Peyer's patch (tissue), 4 donors: ENCODE data around the gene KPNA6.

Source experiments
- CTCF ChIP-seq, 6 experiments: fragments of 450-650 bp in 4 of 6; fragments of 200-600 bp in 2 of 6; sonication (generic) in 1 of 6; IDR thresholded peaks; one replicate each; pipeline ENCODE4 v1.5.1; 2017 to 2019; ENCODE audit warnings: antibody characterized with exemption in 6 of 6, mild to moderate bottlenecking in 3 of 6, moderate library complexity in 1 of 6
- POLR2A ChIP-seq, 2 donors: fragments of 450-650 bp; IDR thresholded peaks; one replicate each; pipeline ENCODE4 v1.5.1; 2017; ENCODE audit warnings: antibody characterized with exemption in 2 of 2, mild to moderate bottlenecking in 2 of 2, moderate library complexity in 2 of 2

DNA sequence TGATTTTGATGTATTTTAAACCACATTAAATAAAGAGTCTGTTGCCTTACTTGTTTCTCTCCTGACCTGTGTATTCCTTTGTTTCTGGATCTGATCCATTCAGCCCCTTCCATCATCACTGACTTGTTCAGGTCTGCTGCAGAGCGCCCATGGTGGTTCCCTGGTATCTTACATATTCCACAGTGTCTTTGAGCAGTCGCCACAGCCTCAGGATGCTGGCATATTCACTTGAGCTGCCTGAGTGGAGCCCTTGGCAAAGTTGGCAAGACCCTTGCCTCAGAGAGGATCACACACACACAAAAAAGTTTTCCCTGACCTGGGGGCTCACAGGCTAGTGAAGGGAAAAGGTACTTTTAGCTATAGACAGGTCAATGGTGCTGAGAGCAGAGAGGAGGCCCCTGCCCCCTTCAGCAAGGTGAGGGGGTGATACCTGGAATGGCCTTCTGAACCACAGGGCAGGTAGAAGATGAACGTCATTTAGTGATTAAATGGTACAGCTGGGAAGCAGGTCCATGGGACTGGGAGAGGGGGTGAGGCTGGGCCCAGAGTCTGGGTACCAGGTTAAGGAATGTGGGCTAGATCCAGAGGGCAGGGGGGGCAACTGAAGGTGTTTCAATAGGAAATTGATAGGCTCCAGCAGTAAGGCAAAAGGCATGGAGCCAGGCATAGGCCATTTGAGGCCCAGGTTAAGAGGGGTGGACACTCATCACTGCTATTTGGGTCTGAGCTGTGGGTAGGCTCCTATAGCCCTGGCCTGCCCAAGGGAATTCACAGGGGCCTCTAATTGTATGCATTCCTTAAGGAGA lies 90.6 kb downstream of the KPNA6 start:
- TF ChIP-seq CTCF (IDR thresholded peaks at IDR 0.05) (no peak), POLR2A (IDR thresholded peaks at IDR 0.05) (no peak)
